H9 (cell line): ENCODE results near the gene CFAP46. TPM values are rescaled to one million over a fixed set of nuclear protein-coding genes. Genes with fewer than 3 reads are reported as not detected.

Experiments
- DNase-seq: peaks from one replicate; pipeline ENCODE4 v3.0.0-alpha.2; 2017
- H2AFZ ChIP-seq: one replicate; pipeline ENCODE4 v1.6.1; 2013; ENCODE audit warnings: mild to moderate bottlenecking, low read length, control low read depth, moderate library complexity
- H2AK5ac ChIP-seq: 2 replicates; pipeline ENCODE4 v1.6.1; 2013; ENCODE audit warnings: low read length, control low read depth, mixed read lengths; ENCODE audit not compliant: insufficient read length
- H2BK120ac ChIP-seq: one replicate; pipeline ENCODE4 v1.6.1; 2013; ENCODE audit warnings: low read depth, mild to moderate bottlenecking, low read length, control low read depth, inconsistent platforms; ENCODE audit not compliant: poor library complexity, severe bottlenecking
- H2BK12ac ChIP-seq: 2 replicates; pipeline ENCODE4 v1.6.1; 2013; ENCODE audit warnings: low read length, control low read depth, mixed read lengths, low read depth; ENCODE audit not compliant: insufficient read length
- H2BK15ac ChIP-seq: 2 replicates; pipeline ENCODE4 v1.6.1; 2013; ENCODE audit warnings: low read depth, low read length, control low read depth
- H2BK20ac ChIP-seq: one replicate; pipeline ENCODE4 v1.6.1; 2013; ENCODE audit warnings: low read depth, mild to moderate bottlenecking, low read length, control low read depth, inconsistent platforms; ENCODE audit not compliant: poor library complexity, severe bottlenecking
- H2BK5ac ChIP-seq: 2 replicates; pipeline ENCODE4 v1.6.1; 2013; ENCODE audit warnings: low read length, control low read depth, mixed read lengths; ENCODE audit not compliant: insufficient read length
- H3K14ac ChIP-seq: 2 replicates; pipeline ENCODE4 v1.6.1; 2013; ENCODE audit warnings: low read length, control low read depth; ENCODE audit not compliant: insufficient read depth
- H3K18ac ChIP-seq: 2 replicates; pipeline ENCODE4 v1.6.1; 2013; ENCODE audit warnings: low read depth, mild to moderate bottlenecking, mixed read lengths, low read length, control low read depth; ENCODE audit not compliant: insufficient read length
- H3K23ac ChIP-seq: 2 replicates; pipeline ENCODE4 v1.6.1; 2013; ENCODE audit warnings: low read length, control low read depth, mixed read lengths, low read depth; ENCODE audit not compliant: insufficient read length
- H3K23me2 ChIP-seq: 2 replicates; pipeline ENCODE4 v1.6.1; 2013; ENCODE audit warnings: low read depth, mild to moderate bottlenecking, mixed read lengths, low read length, control low read depth; ENCODE audit not compliant: insufficient read length, poor library complexity, severe bottlenecking
- H3K27ac ChIP-seq: 2 replicates; pipeline ENCODE4 v1.5.1; 2013; ENCODE audit warnings: low read length, control low read depth, mixed read lengths, low read depth; ENCODE audit not compliant: insufficient read length
- H3K27me3 ChIP-seq: 2 replicates; pipeline ENCODE4 v1.6.1; 2013; ENCODE audit warnings: low read length, control low read depth, inconsistent platforms; ENCODE audit not compliant: insufficient read depth
- H3K4ac ChIP-seq: 2 replicates; pipeline ENCODE4 v1.6.1; 2013; ENCODE audit warnings: low read depth, mild to moderate bottlenecking, control low read depth, inconsistent platforms, low read length, moderate library complexity
- H3K4me1 ChIP-seq: 2 replicates; pipeline ENCODE4 v1.6.1; 2013; ENCODE audit warnings: low read length, control low read depth, inconsistent platforms; ENCODE audit not compliant: insufficient read depth
- H3K4me2 ChIP-seq: 2 replicates; pipeline ENCODE4 v1.6.1; 2013; ENCODE audit warnings: low read length, control low read depth, mixed read lengths; ENCODE audit not compliant: insufficient read length, insufficient read depth
- H3K56ac ChIP-seq: 2 replicates; pipeline ENCODE4 v1.6.1; 2013; ENCODE audit warnings: low read depth, mild to moderate bottlenecking, mixed read lengths, low read length, control low read depth; ENCODE audit not compliant: insufficient read length
- H3K79me1 ChIP-seq: 2 replicates; pipeline ENCODE4 v1.6.1; 2013; ENCODE audit warnings: low read depth, mild to moderate bottlenecking, moderate library complexity, low read length, control low read depth, inconsistent platforms; ENCODE audit not compliant: insufficient read depth, poor library complexity, severe bottlenecking
- H3K79me2 ChIP-seq: 2 replicates; pipeline ENCODE4 v1.6.1; 2013; ENCODE audit warnings: low read length, control low read depth, inconsistent platforms; ENCODE audit not compliant: insufficient read depth
- H3K9ac ChIP-seq: 2 replicates; pipeline ENCODE4 v1.6.1; 2013; ENCODE audit warnings: low read length, control low read depth, mixed read lengths; ENCODE audit not compliant: insufficient read length; ENCODE audit errors: extremely low read depth
- H3K9me3 ChIP-seq: one replicate; pipeline ENCODE4 v1.6.1; 2013; ENCODE audit warnings: low read depth, low read length, inconsistent platforms; ENCODE audit not compliant: control insufficient read depth
- H3T11ph ChIP-seq: one replicate; pipeline ENCODE4 v1.6.1; 2013; ENCODE audit warnings: mild to moderate bottlenecking, low read length, control low read depth, inconsistent platforms
- H4K20me1 ChIP-seq: one replicate; pipeline ENCODE4 v1.6.1; 2013; ENCODE audit not compliant: control insufficient read depth, insufficient read length, insufficient read depth
- H4K5ac ChIP-seq: 2 replicates; pipeline ENCODE4 v1.6.1; 2013; ENCODE audit warnings: low read depth, mild to moderate bottlenecking, mixed read lengths, low read length, control low read depth; ENCODE audit not compliant: insufficient read length
- H4K8ac ChIP-seq: replicated peaks from 2 replicates; pipeline ENCODE4 v1.6.1; 2013; ENCODE audit warnings: low read length, control low read depth, mixed read lengths, low read depth; ENCODE audit not compliant: insufficient read length
- H4K91ac ChIP-seq: 2 replicates; pipeline ENCODE4 v1.6.1; 2013; ENCODE audit warnings: low read depth, mild to moderate bottlenecking, moderate library complexity, mixed read lengths, low read length, control low read depth; ENCODE audit not compliant: insufficient read length
- H3K27ac Mint-ChIP-seq, 3 experiments: 2 replicates in 2 of 3; 3 replicates in 1 of 3; pipeline ENCODE4 v1.8.0; 2020 to 2021; ENCODE audit warnings: mixed read lengths in 3 of 3, mild to moderate bottlenecking in 1 of 3, moderate library complexity in 1 of 3
- H3K27me3 Mint-ChIP-seq: 2 replicates; pipeline ENCODE4 v1.8.0; 2021; ENCODE audit warnings: low read depth, mild to moderate bottlenecking, moderate library complexity, mixed read lengths
- H3K36me3 Mint-ChIP-seq, 3 experiments: 2 replicates in 2 of 3; 3 replicates in 1 of 3; pipeline ENCODE4 v1.8.0; 2020 to 2021; ENCODE audit warnings: low read depth in 3 of 3, mixed read lengths in 3 of 3; ENCODE audit not compliant: insufficient read depth in 1 of 3
- H3K4me1 Mint-ChIP-seq, 2 experiments: 2 replicates each; pipeline ENCODE4 v1.8.0; 2020; ENCODE audit warnings: mixed read lengths in 2 of 2
- H3K4me3 Mint-ChIP-seq, 2 experiments: 2 replicates in 1 of 2; 3 replicates in 1 of 2; pipeline ENCODE4 v1.8.0; 2020 to 2021; ENCODE audit warnings: mild to moderate bottlenecking in 2 of 2, mixed read lengths in 2 of 2, moderate library complexity in 1 of 2
- H3K9me3 Mint-ChIP-seq, 2 experiments: 2 replicates in 1 of 2; 3 replicates in 1 of 2; pipeline ENCODE4 v1.8.0; 2020; ENCODE audit warnings: mild to moderate bottlenecking in 2 of 2, mixed read lengths in 2 of 2, moderate library complexity in 1 of 2
- WGBS: extraction: QIAGEN DNeasy Blood & Tissue Kit; methylation state at CpG from one replicate; pipeline ENCODE4 v1.1.7; 2013; ENCODE audit warnings: missing lambda C conversion rate, low lambda C conversion rate, mixed read lengths; ENCODE audit not compliant: insufficient read length; ENCODE audit errors: extremely low coverage; 5-methylcytosine and 5-hydroxymethylcytosine counted together
- total RNA-seq: library from RNA; stranded (reverse); gene quantifications from 2 replicates; pipeline ENCODE4 v1.2.1, GENCODE V29; 2021
- TF ChIP-seq, protein P1 (sequence below): fragments of 200-600 bp; sonication (generic); conservative IDR thresholded peaks from 3 replicates; pipeline ENCODE4 v1.8.0; 2021; ENCODE audit warnings: antibody characterized with exemption, mild to moderate bottlenecking

The CFAP46 gene
- total RNA-seq, 1 experiment from 2014 or later: 3.1 TPM

DNA sequence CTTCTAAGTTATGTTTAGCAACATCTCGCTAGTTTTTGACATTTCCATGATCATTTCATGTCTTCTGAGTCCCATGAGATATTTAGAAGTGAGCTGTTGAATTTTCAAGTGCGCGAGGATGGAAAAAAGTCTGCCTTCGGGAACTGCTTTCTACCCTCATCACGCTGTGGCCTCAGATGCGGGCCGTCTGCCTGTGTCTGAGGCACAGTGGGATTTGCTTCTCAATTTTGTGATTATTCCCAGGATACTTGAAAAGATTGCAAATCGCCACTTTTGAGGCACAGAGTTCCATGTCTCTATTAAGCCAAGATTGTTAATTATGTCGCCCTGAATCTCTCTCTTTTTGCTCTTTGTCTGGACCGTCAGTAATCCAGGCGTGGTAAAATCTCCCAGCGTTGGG is 125.7 kb downstream of the CFAP46 start:
- Histone ChIP-seq H4K20me1 (no peaks in the 10 kb centered on the region), H2BK120ac (no peak overlapping the region), H3K79me1 (no peaks in the 10 kb centered on the region), H3K18ac (no peak overlapping the region), H3K4ac (no peak overlapping the region), H3K27ac (no peak overlapping the region), H2BK5ac (no peak overlapping the region), H3K23me2 (no peaks in the 10 kb centered on the region), H4K5ac (no peak overlapping the region), H3K14ac (no peak overlapping the region), H2AFZ (no peak overlapping the region), H4K8ac (no peak overlapping the region), H3K23ac (no peak overlapping the region), H2AK5ac (no peak overlapping the region), H2BK15ac (no peak overlapping the region), H3K9me3 (peaks cover 3% of the 10 kb centered on the region), H3K4me1 (no peaks in the 10 kb centered on the region), H3K9ac (no peak overlapping the region), H3K4me2 (no peak overlapping the region), H4K91ac (no peak overlapping the region), H2BK20ac (no peak overlapping the region), H3T11ph (no peak overlapping the region), H3K79me2 (no peaks in the 10 kb centered on the region), H2BK12ac (no peak overlapping the region), H3K27me3 (no peaks in the 10 kb centered on the region), H3K56ac (no peak overlapping the region)
- Mint-ChIP-seq H3K27ac (no peak overlapping the region), H3K27me3 (peaks cover 10% of the 10 kb centered on the region), H3K4me3 (no peak overlapping the region), H3K4me1 (no peaks in the 10 kb centered on the region), H3K9me3 (peaks cover 3 to 7% of the 10 kb centered on the region in 2 experiments), H3K36me3 (peaks cover 2 to 4% (median 3%) of the 10 kb centered on the region in 3 experiments; a peak in 3 of 7 replicates)
- WGBS: no CpG with 5 or more reads among the region's 12 CpGs
- DNase-seq: no peak
- TF ChIP-seq, protein P1, sequence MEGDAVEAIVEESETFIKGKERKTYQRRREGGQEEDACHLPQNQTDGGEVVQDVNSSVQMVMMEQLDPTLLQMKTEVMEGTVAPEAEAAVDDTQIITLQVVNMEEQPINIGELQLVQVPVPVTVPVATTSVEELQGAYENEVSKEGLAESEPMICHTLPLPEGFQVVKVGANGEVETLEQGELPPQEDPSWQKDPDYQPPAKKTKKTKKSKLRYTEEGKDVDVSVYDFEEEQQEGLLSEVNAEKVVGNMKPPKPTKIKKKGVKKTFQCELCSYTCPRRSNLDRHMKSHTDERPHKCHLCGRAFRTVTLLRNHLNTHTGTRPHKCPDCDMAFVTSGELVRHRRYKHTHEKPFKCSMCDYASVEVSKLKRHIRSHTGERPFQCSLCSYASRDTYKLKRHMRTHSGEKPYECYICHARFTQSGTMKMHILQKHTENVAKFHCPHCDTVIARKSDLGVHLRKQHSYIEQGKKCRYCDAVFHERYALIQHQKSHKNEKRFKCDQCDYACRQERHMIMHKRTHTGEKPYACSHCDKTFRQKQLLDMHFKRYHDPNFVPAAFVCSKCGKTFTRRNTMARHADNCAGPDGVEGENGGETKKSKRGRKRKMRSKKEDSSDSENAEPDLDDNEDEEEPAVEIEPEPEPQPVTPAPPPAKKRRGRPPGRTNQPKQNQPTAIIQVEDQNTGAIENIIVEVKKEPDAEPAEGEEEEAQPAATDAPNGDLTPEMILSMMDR: no peak
